ENCODE data around the gene PDCD1. TPM values are rescaled to one million over a fixed set of nuclear protein-coding genes. Genes with fewer than 3 reads are reported as not detected.
"Not testable (repeated sequence)": the region's sequence is repeated elsewhere in the genome, so short reads cannot be mapped to it uniquely, and the experiment has no call there.

The PDCD1 gene
- polyA plus RNA-seq, 1 experiment: not detected

DNA sequence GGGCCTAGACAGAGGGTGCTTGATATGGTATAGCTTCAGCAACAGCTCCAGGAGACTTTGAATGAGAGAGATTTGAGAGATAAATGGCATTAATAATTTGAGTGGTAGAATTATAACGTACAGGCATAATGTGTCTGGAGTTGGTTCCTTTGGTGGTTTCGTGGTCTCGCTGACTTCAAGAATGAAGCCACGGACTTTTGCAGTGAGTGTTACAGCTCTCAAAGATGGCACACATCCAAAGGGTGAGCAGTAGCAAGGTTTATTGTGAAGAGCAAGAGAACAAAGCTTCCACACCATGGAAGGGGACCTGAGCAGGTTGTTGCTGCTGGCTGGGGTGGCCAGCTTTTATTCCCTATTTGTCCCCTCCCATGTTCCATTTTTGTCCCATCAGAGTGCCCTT lies 23.1 kb downstream of the PDCD1 start:
- no peak for TF ChIP-seq CTCF (IDR thresholded peaks at IDR 0.05; ENCODE audit: low read depth, low read length)
- CTCF ChIA-PET: interaction anchor here (0.7 kb wide), 1 partner anchor 9 kb away, joined by 3 read pairs; no protein-coding TSS in a partner anchor
- POLR2A ChIA-PET: no interaction called here
- Histone ChIP-seq H3K27me3 (ENCODE audit: control insufficient read depth, insufficient read depth, low read length) (peaks cover 8% of the 10 kb centered on the region), H3K9me3 (ENCODE audit: control insufficient read depth, insufficient read depth, low read length) (peaks cover 6% of the 10 kb centered on the region; the same call in 1 of the 2 replicates), H3K27ac (ENCODE audit: low read depth, low read length) (no peak overlapping the region), H3K4me3 (ENCODE audit: low read depth, low read length) (no peak overlapping the region)
- no peak for DNase-seq (ENCODE audit: low read depth, low spot score)

- no peak overlapping the region for H3K4me3 ChIP-seq (ENCODE audit: low read depth, low read length)
- H3K9me3 ChIP-seq (ENCODE audit: control insufficient read depth, insufficient read depth, low read length): peaks cover 6% of the 10 kb centered on the region; the same call in 1 of the 2 replicates
- no peak for DNase-seq (ENCODE audit: low read depth, low spot score)
- ChIA-PET POLR2A (no interaction called here), CTCF (interaction anchor here (1.9 kb wide), 1 partner anchor 44 kb away, joined by 5 read pairs; no protein-coding TSS in a partner anchor)
- H3K27ac ChIP-seq (ENCODE audit: low read depth, low read length): no peak overlapping the region
- no peak for TF ChIP-seq CTCF (IDR thresholded peaks at IDR 0.05; ENCODE audit: low read depth, low read length)
- peaks cover 8% of the 10 kb centered on the region for H3K27me3 ChIP-seq (ENCODE audit: control insufficient read depth, insufficient read depth, low read length)
Observed at GRCh38 chr2:241834527-241835210, 24.0 kb downstream of the PDCD1 start.

DNA sequence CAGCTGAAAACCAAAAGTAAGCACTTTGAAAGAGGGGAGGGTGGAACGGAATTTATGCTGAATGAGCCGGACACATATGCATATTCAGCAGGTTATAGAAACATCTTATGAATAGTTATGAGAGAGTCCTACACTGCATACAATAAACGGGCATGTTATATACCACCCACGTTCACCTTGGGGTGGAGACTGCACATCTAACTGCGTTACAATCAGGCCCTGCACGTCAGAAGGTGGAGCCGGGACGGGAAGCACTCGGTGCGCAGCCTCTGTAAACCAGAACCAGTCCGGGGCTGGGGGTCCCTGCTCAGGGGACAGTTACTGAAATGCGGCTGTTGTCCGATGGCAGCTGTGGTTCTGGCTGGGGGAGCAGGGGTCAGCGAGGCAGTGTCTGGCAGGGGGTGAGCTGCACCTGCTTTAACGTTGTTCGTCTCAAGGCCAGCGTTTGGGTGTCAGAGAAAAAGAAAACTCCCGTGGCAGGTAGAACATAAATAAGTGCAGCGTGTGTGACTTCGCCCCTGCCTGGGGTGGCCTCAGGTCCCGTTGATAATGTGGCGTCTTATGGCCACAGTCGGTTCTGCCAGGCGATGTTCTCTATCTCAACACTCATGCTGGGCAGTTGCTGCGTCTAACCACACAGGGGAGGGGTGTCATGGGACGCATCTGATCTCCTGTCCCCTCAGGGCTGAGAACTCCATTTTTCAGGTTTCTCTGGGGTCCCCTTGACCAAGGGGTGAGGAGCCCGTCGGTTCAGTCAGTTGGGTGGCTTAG lies 24.8 kb downstream of the PDCD1 start:
- POLR2A ChIA-PET; H3K27ac ChIP-seq (ENCODE audit: low read depth, low read length): not testable (repeated sequence)

GRCh38 chr2:241833101-241833663 lies 25.5 kb downstream of the PDCD1 start:
- H3K27me3 ChIP-seq (ENCODE audit: control insufficient read depth, insufficient read depth, low read length): peaks cover 8% of the 10 kb centered on the region
- H3K9me3 ChIP-seq (ENCODE audit: control insufficient read depth, insufficient read depth, low read length): peaks cover 6% of the 10 kb centered on the region; the same call in 1 of the 2 replicates
- ChIA-PET POLR2A (no interaction called here), CTCF (interaction anchor here (1.9 kb wide), 1 partner anchor 45 kb away, joined by 5 read pairs; no protein-coding TSS in a partner anchor)
- no peak for TF ChIP-seq CTCF (IDR thresholded peaks at IDR 0.05; ENCODE audit: low read depth, low read length)
- H3K4me3 ChIP-seq (ENCODE audit: low read depth, low read length): no peak overlapping the region; the same call in 1 of the 2 replicates
- H3K27ac ChIP-seq (ENCODE audit: low read depth, low read length): no peak overlapping the region
- DNase-seq (ENCODE audit: low read depth, low spot score): peak; percentile 15

More for the DNA sequence above, 24.8 kb downstream of the PDCD1 start:
- CTCF ChIA-PET: interaction anchor here (1.9 kb wide), 1 partner anchor 44 kb away, joined by 5 read pairs; no protein-coding TSS in a partner anchor
- H3K27me3 ChIP-seq (ENCODE audit: control insufficient read depth, insufficient read depth, low read length); H3K9me3 ChIP-seq (ENCODE audit: control insufficient read depth, insufficient read depth, low read length); H3K4me3 ChIP-seq (ENCODE audit: low read depth, low read length); DNase-seq (ENCODE audit: low read depth, low spot score): not testable (repeated sequence)

- ChIA-PET POLR2A (interaction anchor here (0.9 kb wide), 1 partner anchor 93 kb away, joined by 7 read pairs; the partner anchor contains the start of gene D2HGDH), CTCF (no interaction called here)
- Histone ChIP-seq H3K4me3 (ENCODE audit: low read depth, low read length) (no peak overlapping the region), H3K9me3 (ENCODE audit: control insufficient read depth, insufficient read depth, low read length) (peaks cover 18% of the 10 kb centered on the region), H3K27ac (ENCODE audit: low read depth, low read length) (no peak overlapping the region), H3K27me3 (ENCODE audit: control insufficient read depth, insufficient read depth, low read length) (no peaks in the 10 kb centered on the region)
- DNase-seq (ENCODE audit: low read depth, low spot score): no peak
- TF ChIP-seq CTCF (IDR thresholded peaks at IDR 0.05; ENCODE audit: low read depth, low read length): no peak
Observed at GRCh38 chr2:241827394-241827793, 31.3 kb downstream of the PDCD1 start.

- H3K27ac ChIP-seq (ENCODE audit: low read depth, low read length); POLR2A ChIA-PET; CTCF ChIA-PET; DNase-seq (ENCODE audit: low read depth, low spot score); H3K27me3 ChIP-seq (ENCODE audit: control insufficient read depth, insufficient read depth, low read length); H3K4me3 ChIP-seq (ENCODE audit: low read depth, low read length): not testable (repeated sequence)
- peaks cover 48% of the 10 kb centered on the region for H3K9me3 ChIP-seq (ENCODE audit: control insufficient read depth, insufficient read depth, low read length)
Observed at GRCh38 chr2:241823531-241824437, 34.9 kb downstream of the PDCD1 start.

Data from AG04450 (cell line).